ENCODE data around the gene MAP3K12.
"Not testable (repeated sequence)": the region's sequence is repeated elsewhere in the genome, so short reads cannot be mapped to it uniquely, and the experiment has no call there.

MAP3K12 gene

GRCh38 chr12:53481939-53482586, 17.2 kb downstream of the MAP3K12 start:
- no peak overlapping the region for H3K4me2 ChIP-seq
- H3K79me2 ChIP-seq (ENCODE audit: insufficient read depth, low read depth): peaks cover 34% of the 10 kb centered on the region
- no peak overlapping the region for H3K4me3 ChIP-seq (IDR thresholded peaks at IDR 0.05; ENCODE audit: insufficient read depth, low read depth, low read length)
- peaks cover 52% of the 10 kb centered on the region for H3K4me1 ChIP-seq (ENCODE audit: low read depth, poor library complexity, severe bottlenecking)
- no peak overlapping the region for H2AFZ ChIP-seq (ENCODE audit: low read depth)
- H3K9ac ChIP-seq: no peak overlapping the region
- no peaks in the 10 kb centered on the region for H3K27me3 ChIP-seq (ENCODE audit: insufficient read depth, low read depth)
- peaks cover 49% of the 10 kb centered on the region for H3K36me3 ChIP-seq (ENCODE audit: insufficient read depth)
- peak; percentile 71 for TF ChIP-seq CTCF (conservative IDR thresholded peaks at IDR 0.05; ENCODE audit: low read depth, low read length)
- peak overlapping the region; percentile 12; the same call in 1 of the 2 replicates for H3K27ac ChIP-seq
- peaks cover 27% of the 10 kb centered on the region for H4K20me1 ChIP-seq (ENCODE audit: insufficient read depth)

GRCh38 chr12:53481458-53481857, 17.8 kb downstream of the MAP3K12 start:
- H3K27ac ChIP-seq: peak overlapping the region; percentile 12; the same call in 1 of the 2 replicates
- peaks cover 40% of the 10 kb centered on the region for H3K79me2 ChIP-seq (ENCODE audit: insufficient read depth, low read depth)
- peaks cover 58% of the 10 kb centered on the region for H3K4me1 ChIP-seq (ENCODE audit: low read depth, poor library complexity, severe bottlenecking)
- H3K4me3 ChIP-seq (IDR thresholded peaks at IDR 0.05; ENCODE audit: insufficient read depth, low read depth, low read length); H3K27me3 ChIP-seq (ENCODE audit: insufficient read depth, low read depth); H2AFZ ChIP-seq (ENCODE audit: low read depth); H3K4me2 ChIP-seq; H3K9ac ChIP-seq: not testable (repeated sequence)
- peaks cover 55% of the 10 kb centered on the region for H3K36me3 ChIP-seq (ENCODE audit: insufficient read depth)
- peaks cover 32% of the 10 kb centered on the region for H4K20me1 ChIP-seq (ENCODE audit: insufficient read depth)

DNA sequence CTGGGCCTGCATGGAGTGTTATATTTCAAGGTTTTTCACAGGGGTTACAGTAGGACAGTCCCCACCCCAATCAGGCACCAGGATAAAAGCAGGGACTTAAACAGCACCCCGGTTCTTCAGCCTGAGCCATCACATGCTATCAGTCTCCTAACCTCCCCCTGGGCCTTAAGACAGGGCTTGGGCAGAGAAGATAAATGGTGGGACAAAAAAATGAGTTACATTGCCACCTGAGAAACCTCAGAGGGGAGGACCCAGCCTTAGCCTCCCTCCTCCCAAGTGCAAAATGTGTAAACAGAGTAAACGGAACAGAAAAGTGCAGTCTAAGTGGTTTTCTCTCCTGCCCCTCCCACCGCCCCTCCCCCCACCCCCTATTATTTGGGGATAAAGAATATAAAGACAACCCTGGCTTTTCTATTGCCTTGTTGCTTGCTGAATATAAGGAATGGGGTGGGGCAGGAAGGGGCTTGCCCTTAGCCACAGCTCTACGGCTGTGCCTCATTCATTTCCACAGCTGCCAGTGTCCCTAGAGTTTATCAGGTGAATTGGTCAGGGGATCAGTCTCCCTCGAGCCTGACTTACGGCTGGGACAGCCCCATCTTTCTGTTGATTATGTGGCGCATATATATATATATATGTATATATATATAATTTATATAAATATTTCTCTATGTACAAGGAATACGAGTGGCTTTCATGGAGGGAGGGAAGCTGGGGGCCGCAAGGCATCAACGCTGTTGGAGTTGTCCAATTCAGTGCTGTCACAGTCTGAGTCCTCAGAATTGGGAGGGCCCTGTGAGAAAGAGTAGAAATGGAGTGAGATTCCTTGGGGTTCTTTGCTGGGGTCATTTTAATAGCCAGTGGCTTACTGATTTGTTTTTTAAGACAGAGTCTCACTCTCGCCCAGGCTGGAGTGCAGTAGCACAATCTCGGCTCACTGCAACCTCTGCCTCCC, 18.5 kb downstream of the MAP3K12 start:
- peaks cover 47% of the 10 kb centered on the region for H3K79me2 ChIP-seq (ENCODE audit: insufficient read depth, low read depth)
- H3K4me2 ChIP-seq: peak overlapping the region; percentile 86
- H3K27ac ChIP-seq: peak overlapping the region; percentile 33; the same call in 1 of the 2 replicates
- H3K9ac ChIP-seq: no peak overlapping the region
- H3K4me3 ChIP-seq (IDR thresholded peaks at IDR 0.05; ENCODE audit: insufficient read depth, low read depth, low read length): no peak overlapping the region
- no peaks in the 10 kb centered on the region for H3K27me3 ChIP-seq (ENCODE audit: insufficient read depth, low read depth)
- TF ChIP-seq CTCF (conservative IDR thresholded peaks at IDR 0.05; ENCODE audit: low read depth, low read length): no peak
- H2AFZ ChIP-seq (ENCODE audit: low read depth): no peak overlapping the region
- peaks cover 34% of the 10 kb centered on the region for H4K20me1 ChIP-seq (ENCODE audit: insufficient read depth)
- peaks cover 65% of the 10 kb centered on the region for H3K4me1 ChIP-seq (ENCODE audit: low read depth, poor library complexity, severe bottlenecking)
- H3K36me3 ChIP-seq (ENCODE audit: insufficient read depth): peaks cover 62% of the 10 kb centered on the region

DNA sequence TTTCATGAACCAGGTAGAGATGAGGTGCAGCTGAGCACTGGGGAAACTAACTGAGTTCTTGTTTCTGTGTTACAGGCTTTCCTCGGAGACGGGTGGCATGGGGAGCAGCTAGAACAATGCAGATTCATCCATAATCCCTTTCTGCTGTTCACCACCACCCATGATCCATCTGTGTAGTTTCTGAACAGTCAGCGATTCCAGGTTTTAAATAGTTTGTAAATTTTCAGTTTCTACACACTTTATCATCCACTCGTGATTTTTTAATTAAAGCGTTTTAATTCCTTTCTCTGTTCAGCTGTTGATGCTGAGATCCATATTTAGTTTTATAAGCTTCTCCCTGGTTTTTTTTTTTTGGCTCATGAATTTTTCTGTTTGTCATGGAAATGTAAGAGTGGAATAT, 19.9 kb downstream of the MAP3K12 start:
- Histone ChIP-seq H3K27me3 (ENCODE audit: insufficient read depth, low read depth) (no peaks in the 10 kb centered on the region), H3K27ac (peak overlapping the region; percentile 33), H3K4me3 (IDR thresholded peaks at IDR 0.05; ENCODE audit: insufficient read depth, low read depth, low read length) (no peak overlapping the region), H3K9ac (no peak overlapping the region), H3K79me2 (ENCODE audit: insufficient read depth, low read depth) (peaks cover 62% of the 10 kb centered on the region), H2AFZ (ENCODE audit: low read depth) (no peak overlapping the region), H3K36me3 (ENCODE audit: insufficient read depth) (peaks cover 73% of the 10 kb centered on the region), H3K4me1 (ENCODE audit: low read depth, poor library complexity, severe bottlenecking) (peaks cover 80% of the 10 kb centered on the region), H3K4me2 (peak overlapping the region; percentile 86), H4K20me1 (ENCODE audit: insufficient read depth) (peaks cover 34% of the 10 kb centered on the region)
- no peak for TF ChIP-seq CTCF (conservative IDR thresholded peaks at IDR 0.05; ENCODE audit: low read depth, low read length)

Data from KMS-11 (cell line).